Measurements from ENCODE around the gene ACTL7A. TPM values are rescaled to one million over a fixed set of nuclear protein-coding genes. Genes with fewer than 3 reads are reported as not detected.

The ACTL7A gene
- total and polyA plus RNA-seq, 4 donors: 0.10 TPM; not detected in 3

DNA sequence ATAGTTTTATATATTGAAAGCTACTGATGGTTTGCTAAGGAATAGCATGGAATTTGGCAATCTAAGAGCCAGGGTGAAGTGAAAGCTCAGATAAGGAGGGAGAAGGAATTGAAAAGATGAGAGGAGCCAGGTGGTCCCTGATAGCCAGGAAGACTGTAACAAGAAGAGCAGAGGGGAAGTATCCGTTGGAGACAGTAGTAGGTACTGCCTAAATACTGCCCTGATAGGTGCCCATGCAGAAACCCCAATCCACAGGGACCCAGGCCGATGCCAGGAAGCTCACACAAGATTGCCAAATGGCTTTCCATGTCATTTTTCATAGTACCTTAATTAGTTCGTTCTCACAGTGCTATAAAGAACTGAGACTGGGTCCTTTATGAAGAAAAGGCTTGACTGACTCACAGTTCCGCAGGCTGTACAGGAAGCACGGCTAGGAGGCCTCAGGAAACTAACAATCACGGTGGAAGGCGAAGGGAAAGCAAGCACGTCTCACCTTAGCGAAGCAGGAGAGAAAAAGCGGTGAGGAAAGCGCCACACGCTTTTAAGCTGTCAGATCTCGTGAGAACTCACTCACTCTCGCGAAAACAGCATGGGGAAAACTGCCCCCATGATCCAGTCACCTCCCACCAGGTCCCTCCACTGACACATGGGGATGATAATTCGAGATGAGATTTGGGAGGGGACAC lies 19.3 kb upstream of the ACTL7A start:
- DNase-seq (ENCODE audit: low spot score): no peak
- no peak overlapping the region for H3K9ac ChIP-seq (ENCODE audit: low read depth in 1 of 2, low read length in 2 of 2)
- no peaks in the 10 kb centered on the region for H3K9me3 ChIP-seq (ENCODE audit: control insufficient read depth in 4 of 4, low read length in 3 of 4)
- TF ChIP-seq HNF4G (IDR thresholded peaks at IDR 0.05): no peak
- no peak for TF ChIP-seq HNF4A (conservative IDR thresholded peaks at IDR 0.05)
- TF ChIP-seq RXRA (IDR thresholded peaks at IDR 0.05): no peak
- TF ChIP-seq, protein P1, sequence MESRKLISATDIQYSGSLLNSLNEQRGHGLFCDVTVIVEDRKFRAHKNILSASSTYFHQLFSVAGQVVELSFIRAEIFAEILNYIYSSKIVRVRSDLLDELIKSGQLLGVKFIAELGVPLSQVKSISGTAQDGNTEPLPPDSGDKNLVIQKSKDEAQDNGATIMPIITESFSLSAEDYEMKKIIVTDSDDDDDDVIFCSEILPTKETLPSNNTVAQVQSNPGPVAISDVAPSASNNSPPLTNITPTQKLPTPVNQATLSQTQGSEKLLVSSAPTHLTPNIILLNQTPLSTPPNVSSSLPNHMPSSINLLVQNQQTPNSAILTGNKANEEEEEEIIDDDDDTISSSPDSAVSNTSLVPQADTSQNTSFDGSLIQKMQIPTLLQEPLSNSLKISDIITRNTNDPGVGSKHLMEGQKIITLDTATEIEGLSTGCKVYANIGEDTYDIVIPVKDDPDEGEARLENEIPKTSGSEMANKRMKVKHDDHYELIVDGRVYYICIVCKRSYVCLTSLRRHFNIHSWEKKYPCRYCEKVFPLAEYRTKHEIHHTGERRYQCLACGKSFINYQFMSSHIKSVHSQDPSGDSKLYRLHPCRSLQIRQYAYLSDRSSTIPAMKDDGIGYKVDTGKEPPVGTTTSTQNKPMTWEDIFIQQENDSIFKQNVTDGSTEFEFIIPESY (IDR thresholded peaks at IDR 0.05): no peak
- no peak for TF ChIP-seq NR2F2 (IDR thresholded peaks at IDR 0.05)
- TF ChIP-seq FOXA1 (IDR thresholded peaks at IDR 0.05): no peak
- TF ChIP-seq EGR1 (IDR thresholded peaks at IDR 0.05; ENCODE audit: low read depth in 2 of 2): no peak
- H3K36me3 ChIP-seq (ENCODE audit: control insufficient read depth in 4 of 4, insufficient read depth in 3 of 4, low read depth in 1 of 4, low read length in 3 of 4): no peaks in the 10 kb centered on the region
- WGBS: 76% methylated on average over 16 of the region's 16 CpGs
- H3K27ac ChIP-seq (ENCODE audit: low read depth in 1 of 2, low read length in 2 of 2): no peak overlapping the region
- no peak overlapping the region for H3K4me3 ChIP-seq (ENCODE audit: low read depth in 1 of 3, low read length in 3 of 3)
- no peaks in the 10 kb centered on the region for H3K27me3 ChIP-seq (ENCODE audit: control insufficient read depth in 4 of 4, insufficient read depth in 4 of 4, low read length in 3 of 4)
- no peaks in the 10 kb centered on the region for H3K4me1 ChIP-seq (ENCODE audit: control insufficient read depth in 4 of 4, insufficient read depth in 4 of 4, low read length in 3 of 4)

DNA sequence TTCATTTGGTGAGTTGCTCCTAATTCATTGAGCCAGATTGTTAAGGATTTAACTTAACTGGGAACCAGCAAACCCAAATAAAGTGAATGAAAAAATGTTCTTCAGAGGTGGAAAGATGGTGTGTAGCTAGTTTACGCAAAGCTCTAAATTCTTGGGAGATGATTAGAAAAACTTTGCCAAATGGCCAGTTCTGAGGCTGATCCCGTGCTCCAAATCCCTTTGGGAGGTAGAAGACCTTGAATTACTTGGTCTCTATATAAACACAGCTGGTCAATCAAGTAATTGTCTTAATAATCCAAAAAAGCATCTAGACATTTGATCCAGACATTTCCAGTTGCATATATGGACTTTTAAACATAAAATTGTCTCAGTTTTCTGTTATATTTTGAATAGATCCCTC lies 17.7 kb upstream of the ACTL7A start:
- H3K4me1 ChIP-seq (ENCODE audit: control insufficient read depth in 4 of 4, insufficient read depth in 4 of 4, low read length in 3 of 4): no peaks in the 10 kb centered on the region
- TF ChIP-seq, protein P2, sequence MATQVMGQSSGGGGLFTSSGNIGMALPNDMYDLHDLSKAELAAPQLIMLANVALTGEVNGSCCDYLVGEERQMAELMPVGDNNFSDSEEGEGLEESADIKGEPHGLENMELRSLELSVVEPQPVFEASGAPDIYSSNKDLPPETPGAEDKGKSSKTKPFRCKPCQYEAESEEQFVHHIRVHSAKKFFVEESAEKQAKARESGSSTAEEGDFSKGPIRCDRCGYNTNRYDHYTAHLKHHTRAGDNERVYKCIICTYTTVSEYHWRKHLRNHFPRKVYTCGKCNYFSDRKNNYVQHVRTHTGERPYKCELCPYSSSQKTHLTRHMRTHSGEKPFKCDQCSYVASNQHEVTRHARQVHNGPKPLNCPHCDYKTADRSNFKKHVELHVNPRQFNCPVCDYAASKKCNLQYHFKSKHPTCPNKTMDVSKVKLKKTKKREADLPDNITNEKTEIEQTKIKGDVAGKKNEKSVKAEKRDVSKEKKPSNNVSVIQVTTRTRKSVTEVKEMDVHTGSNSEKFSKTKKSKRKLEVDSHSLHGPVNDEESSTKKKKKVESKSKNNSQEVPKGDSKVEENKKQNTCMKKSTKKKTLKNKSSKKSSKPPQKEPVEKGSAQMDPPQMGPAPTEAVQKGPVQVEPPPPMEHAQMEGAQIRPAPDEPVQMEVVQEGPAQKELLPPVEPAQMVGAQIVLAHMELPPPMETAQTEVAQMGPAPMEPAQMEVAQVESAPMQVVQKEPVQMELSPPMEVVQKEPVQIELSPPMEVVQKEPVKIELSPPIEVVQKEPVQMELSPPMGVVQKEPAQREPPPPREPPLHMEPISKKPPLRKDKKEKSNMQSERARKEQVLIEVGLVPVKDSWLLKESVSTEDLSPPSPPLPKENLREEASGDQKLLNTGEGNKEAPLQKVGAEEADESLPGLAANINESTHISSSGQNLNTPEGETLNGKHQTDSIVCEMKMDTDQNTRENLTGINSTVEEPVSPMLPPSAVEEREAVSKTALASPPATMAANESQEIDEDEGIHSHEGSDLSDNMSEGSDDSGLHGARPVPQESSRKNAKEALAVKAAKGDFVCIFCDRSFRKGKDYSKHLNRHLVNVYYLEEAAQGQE (IDR thresholded peaks at IDR 0.05): no peak
- TF ChIP-seq NR2F2 (IDR thresholded peaks at IDR 0.05) (no peak), JUND (IDR thresholded peaks at IDR 0.05) (no peak), HNF4A (conservative IDR thresholded peaks at IDR 0.05) (no peak), YY1 (IDR thresholded peaks at IDR 0.05) (no peak), RAD21 (IDR thresholded peaks at IDR 0.05) (no peak), RXRA (IDR thresholded peaks at IDR 0.05) (no peak), FOXA1 (IDR thresholded peaks at IDR 0.05) (no peak), EGR1 (IDR thresholded peaks at IDR 0.05; ENCODE audit: low read depth in 2 of 2) (no peak), SP1 (IDR thresholded peaks at IDR 0.05) (no peak), FOXA2 (IDR thresholded peaks at IDR 0.05) (no peak)
- TF ChIP-seq, protein P3, sequence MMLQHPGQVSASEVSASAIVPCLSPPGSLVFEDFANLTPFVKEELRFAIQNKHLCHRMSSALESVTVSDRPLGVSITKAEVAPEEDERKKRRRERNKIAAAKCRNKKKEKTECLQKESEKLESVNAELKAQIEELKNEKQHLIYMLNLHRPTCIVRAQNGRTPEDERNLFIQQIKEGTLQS (IDR thresholded peaks at IDR 0.05): no peak
- TF ChIP-seq, protein P4, sequence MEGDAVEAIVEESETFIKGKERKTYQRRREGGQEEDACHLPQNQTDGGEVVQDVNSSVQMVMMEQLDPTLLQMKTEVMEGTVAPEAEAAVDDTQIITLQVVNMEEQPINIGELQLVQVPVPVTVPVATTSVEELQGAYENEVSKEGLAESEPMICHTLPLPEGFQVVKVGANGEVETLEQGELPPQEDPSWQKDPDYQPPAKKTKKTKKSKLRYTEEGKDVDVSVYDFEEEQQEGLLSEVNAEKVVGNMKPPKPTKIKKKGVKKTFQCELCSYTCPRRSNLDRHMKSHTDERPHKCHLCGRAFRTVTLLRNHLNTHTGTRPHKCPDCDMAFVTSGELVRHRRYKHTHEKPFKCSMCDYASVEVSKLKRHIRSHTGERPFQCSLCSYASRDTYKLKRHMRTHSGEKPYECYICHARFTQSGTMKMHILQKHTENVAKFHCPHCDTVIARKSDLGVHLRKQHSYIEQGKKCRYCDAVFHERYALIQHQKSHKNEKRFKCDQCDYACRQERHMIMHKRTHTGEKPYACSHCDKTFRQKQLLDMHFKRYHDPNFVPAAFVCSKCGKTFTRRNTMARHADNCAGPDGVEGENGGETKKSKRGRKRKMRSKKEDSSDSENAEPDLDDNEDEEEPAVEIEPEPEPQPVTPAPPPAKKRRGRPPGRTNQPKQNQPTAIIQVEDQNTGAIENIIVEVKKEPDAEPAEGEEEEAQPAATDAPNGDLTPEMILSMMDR (IDR thresholded peaks at IDR 0.05; ENCODE audit: low read depth, low read length, missing input control): no peak
- TF ChIP-seq, protein P5, sequence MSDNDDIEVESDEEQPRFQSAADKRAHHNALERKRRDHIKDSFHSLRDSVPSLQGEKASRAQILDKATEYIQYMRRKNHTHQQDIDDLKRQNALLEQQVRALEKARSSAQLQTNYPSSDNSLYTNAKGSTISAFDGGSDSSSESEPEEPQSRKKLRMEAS (IDR thresholded peaks at IDR 0.05): no peak
- DNase-seq (ENCODE audit: low spot score): no peak
- no peaks in the 10 kb centered on the region for H3K36me3 ChIP-seq (ENCODE audit: control insufficient read depth in 4 of 4, insufficient read depth in 3 of 4, low read depth in 1 of 4, low read length in 3 of 4)
- no peak overlapping the region for H3K9ac ChIP-seq (ENCODE audit: low read depth in 1 of 2, low read length in 2 of 2)
- no peak overlapping the region for H3K4me3 ChIP-seq (ENCODE audit: low read depth in 1 of 3, low read length in 3 of 3)
- no peaks in the 10 kb centered on the region for H3K9me3 ChIP-seq (ENCODE audit: control insufficient read depth in 4 of 4, low read length in 3 of 4)
- 82% methylated on average over 2 of the region's 2 CpGs for WGBS
- no peaks in the 10 kb centered on the region for H3K27me3 ChIP-seq (ENCODE audit: control insufficient read depth in 4 of 4, insufficient read depth in 4 of 4, low read length in 3 of 4)
- H3K27ac ChIP-seq (ENCODE audit: low read depth in 1 of 2, low read length in 2 of 2): no peak overlapping the region
